Measurements from ENCODE around the gene EEF2K.

DNA sequence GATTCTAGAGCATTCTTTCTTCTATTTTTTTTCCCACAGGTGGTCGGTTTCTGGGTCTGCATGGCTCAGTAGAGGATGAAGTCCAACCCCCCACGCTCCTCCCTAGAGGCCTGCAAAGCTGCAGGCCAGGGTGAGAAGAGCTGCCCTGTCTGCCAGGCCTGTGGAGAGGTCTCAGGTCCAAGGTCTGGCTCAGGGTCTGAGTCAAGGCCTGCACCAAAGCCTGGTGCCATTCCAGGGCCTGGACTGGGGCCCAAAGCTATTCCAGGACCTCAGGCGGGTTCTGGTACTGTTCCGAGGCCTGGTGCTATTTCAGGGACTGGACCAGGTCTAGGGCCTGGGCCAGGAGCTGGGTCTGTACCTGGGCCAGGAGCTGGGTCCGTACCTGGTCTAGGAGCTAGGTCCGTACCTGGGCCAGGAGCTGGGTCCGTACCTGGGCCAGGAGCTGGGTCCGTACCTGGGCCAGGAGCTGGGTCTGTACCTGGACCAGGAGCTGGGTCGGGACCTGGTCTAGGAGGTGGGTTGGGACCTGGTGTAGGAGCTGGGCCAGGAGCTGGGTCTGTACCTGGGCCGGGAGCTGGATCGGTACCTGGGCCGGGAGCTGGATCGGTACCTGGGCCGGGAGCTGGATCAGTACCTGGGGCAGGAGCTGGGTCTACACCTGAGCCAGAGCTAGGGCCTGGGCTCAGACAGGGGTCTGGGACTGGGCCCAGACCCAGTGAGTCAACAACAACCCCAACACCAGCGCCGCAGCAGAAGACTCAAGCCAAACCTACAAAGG is 40.4 kb upstream of the EEF2K start:
- TF ChIP-seq, protein P1, sequence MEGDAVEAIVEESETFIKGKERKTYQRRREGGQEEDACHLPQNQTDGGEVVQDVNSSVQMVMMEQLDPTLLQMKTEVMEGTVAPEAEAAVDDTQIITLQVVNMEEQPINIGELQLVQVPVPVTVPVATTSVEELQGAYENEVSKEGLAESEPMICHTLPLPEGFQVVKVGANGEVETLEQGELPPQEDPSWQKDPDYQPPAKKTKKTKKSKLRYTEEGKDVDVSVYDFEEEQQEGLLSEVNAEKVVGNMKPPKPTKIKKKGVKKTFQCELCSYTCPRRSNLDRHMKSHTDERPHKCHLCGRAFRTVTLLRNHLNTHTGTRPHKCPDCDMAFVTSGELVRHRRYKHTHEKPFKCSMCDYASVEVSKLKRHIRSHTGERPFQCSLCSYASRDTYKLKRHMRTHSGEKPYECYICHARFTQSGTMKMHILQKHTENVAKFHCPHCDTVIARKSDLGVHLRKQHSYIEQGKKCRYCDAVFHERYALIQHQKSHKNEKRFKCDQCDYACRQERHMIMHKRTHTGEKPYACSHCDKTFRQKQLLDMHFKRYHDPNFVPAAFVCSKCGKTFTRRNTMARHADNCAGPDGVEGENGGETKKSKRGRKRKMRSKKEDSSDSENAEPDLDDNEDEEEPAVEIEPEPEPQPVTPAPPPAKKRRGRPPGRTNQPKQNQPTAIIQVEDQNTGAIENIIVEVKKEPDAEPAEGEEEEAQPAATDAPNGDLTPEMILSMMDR (IDR thresholded peaks at IDR 0.05) = no peak
- no peak for TF ChIP-seq POLR2A (IDR thresholded peaks at IDR 0.05)

All from thyroid gland (tissue), 4 donors.